Osteoblast (primary cell): ENCODE measurements around the gene CALU. TPM values are rescaled to one million over a fixed set of nuclear protein-coding genes. Genes with fewer than 3 reads are reported as not detected.

Source experiments
- DNase-seq: peaks from one replicate; pipeline ENCODE4 v3.0.0; 2011; ENCODE audit warnings: low spot score, mixed read lengths; ENCODE audit not compliant: insufficient read length; ENCODE audit errors: missing footprints
- H2AFZ ChIP-seq: 2 replicates; pipeline ENCODE4 v1.6.0; 2011; ENCODE audit warnings: mild to moderate bottlenecking, low read length
- H3K27ac ChIP-seq: 2 replicates; pipeline ENCODE4 v1.5.1; 2011; ENCODE audit warnings: mild to moderate bottlenecking, low read depth, low read length, moderate library complexity
- H3K27me3 ChIP-seq: 2 replicates; pipeline ENCODE4 v1.6.0; 2012; ENCODE audit warnings: mild to moderate bottlenecking, control low read depth, inconsistent platforms, low read length, moderate library complexity; ENCODE audit not compliant: insufficient read depth
- H3K36me3 ChIP-seq: 2 replicates; pipeline ENCODE4 v1.5.1; 2011; ENCODE audit warnings: mild to moderate bottlenecking, low read length, control low read depth, moderate library complexity; ENCODE audit not compliant: insufficient read depth
- H3K4me1 ChIP-seq: 2 replicates; pipeline ENCODE4 v1.5.1; 2011; ENCODE audit warnings: mild to moderate bottlenecking, low read length, control low read depth, moderate library complexity; ENCODE audit not compliant: insufficient read depth
- H3K4me2 ChIP-seq: 2 replicates; pipeline ENCODE4 v1.6.0; 2011; ENCODE audit warnings: mild to moderate bottlenecking, low read length; ENCODE audit not compliant: insufficient read depth
- H3K4me3 ChIP-seq: fragments of 200-600 bp; sonication (generic); 3 replicates; pipeline ENCODE4 v1.5.1; 2012; ENCODE audit warnings: mild to moderate bottlenecking, low read length, inconsistent platforms; ENCODE audit not compliant: insufficient read depth
- H3K79me2 ChIP-seq: 2 replicates; pipeline ENCODE4 v1.6.0; 2012; ENCODE audit warnings: mild to moderate bottlenecking, low read length, control low read depth, inconsistent platforms; ENCODE audit not compliant: insufficient read depth
- H3K9me3 ChIP-seq: 2 replicates; pipeline ENCODE4 v1.5.1; 2011; ENCODE audit warnings: low read depth, low read length, control low read depth
- H4K20me1 ChIP-seq: 2 replicates; pipeline ENCODE4 v1.6.0; 2012; ENCODE audit warnings: mild to moderate bottlenecking, low read length, control low read depth; ENCODE audit not compliant: insufficient read depth
- CTCF ChIP-seq: IDR thresholded peaks from 2 replicates; pipeline ENCODE4 v1.5.1; 2011; ENCODE audit warnings: mild to moderate bottlenecking, low read depth, low read length, moderate library complexity; ENCODE audit errors: extremely low read depth
- total RNA-seq: library from RNA; depleted of rRNA; stranded (reverse); fragments of >200 nt; gene quantifications from 2 replicates; pipeline ENCODE4 v1.2.3, GENCODE V29; 2012

CALU gene
- total RNA-seq = 673 and 708 TPM in 2 replicates

DNA sequence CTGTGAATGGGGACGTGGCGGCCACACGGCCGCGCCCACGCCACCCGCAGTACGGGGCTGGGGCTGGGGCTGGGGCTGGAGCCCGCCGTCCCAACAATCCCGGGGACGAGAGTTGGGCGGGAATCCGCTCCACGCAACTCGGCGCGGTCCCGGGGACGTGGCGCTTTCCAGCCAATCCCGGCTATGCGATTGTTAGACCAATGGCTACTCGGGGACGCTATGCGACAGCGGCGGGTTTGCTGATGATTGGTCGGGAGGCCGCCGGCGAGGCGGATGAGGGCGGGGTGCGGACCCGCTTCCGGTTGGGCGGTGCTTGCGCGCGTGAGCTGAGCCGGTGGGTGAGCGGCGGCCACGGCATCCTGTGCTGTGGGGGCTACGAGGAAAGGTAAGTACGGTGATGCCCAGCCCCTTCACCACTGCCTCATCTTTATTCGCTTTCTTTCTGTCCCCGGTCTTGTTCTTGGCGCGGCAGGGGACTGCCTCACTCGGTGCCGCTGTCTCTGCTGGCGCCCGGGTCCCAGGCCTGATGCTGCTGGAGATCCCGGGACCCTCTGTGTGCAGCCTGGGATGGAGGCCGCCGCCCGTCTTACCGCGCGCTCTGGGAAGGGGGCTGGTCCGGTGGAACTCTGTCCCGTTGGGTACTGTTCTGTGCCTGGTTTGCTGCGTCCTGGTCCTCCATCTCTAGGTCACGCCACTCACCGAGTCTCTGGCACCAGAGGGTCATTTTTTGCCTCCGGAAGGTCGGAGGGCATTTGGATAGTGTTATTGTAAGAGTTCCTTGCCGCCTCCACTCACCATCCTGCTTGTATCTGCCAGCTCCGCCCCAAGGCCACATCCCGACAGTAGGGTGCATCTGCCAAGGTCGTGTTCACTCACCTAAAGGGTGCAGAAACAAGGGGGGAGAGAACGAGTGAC, at the start of gene CALU:
CALU (plus strand) TSS at position 312 of the 915 bp plus-strand sequence. CDS start 9,225 bp downstream, outside the sequence.
- Histone ChIP-seq H3K4me1 (peaks cover 45% of the 10 kb centered on the region), H4K20me1 (peaks cover 40% of the 10 kb centered on the region), H3K27ac (peak within 1 kb of the TSS; percentile 99), H3K79me2 (peaks cover 51% of the 10 kb centered on the region), H3K27me3 (no peaks in the 10 kb centered on the region), H3K36me3 (peaks cover 10% of the 10 kb centered on the region), H3K9me3 (no peaks in the 10 kb centered on the region), H3K4me3 (peak within 1 kb of the TSS; percentile 95), H2AFZ (peak within 1 kb of the TSS; percentile 80), H3K4me2 (peak within 1 kb of the TSS; percentile 88)
- TF ChIP-seq CTCF = no peak
- DNase-seq = peak; percentile 98

DNA sequence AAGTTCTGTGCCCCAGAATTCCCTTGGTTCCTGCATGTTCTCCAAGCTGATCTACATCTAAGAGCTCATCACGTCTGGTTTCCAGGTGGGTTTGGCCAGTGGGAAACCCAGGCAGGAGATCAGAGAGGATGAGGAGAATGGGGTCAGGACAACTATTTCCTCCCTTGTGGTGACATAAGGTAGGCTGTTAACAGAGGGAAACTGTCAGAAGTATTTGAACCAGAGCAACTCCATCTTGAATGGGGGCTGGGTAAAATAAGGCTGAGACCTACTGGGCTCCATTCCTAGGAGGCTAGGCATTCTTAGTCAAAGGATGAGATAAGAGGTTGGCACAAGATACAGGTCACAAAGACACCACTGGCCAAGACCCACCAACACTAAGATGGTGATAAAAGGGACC, 47.9 kb upstream of the CALU start:
- Histone ChIP-seq H2AFZ (no peak overlapping the region), H3K4me1 (no peaks in the 10 kb centered on the region), H4K20me1 (peaks cover 3% of the 10 kb centered on the region), H3K36me3 (no peaks in the 10 kb centered on the region), H3K27ac (no peak overlapping the region), H3K27me3 (peaks cover 2% of the 10 kb centered on the region), H3K4me2 (no peak overlapping the region), H3K4me3 (no peak overlapping the region), H3K9me3 (no peaks in the 10 kb centered on the region), H3K79me2 (no peaks in the 10 kb centered on the region)
- DNase-seq = no peak
- no peak for TF ChIP-seq CTCF

- no peak for TF ChIP-seq CTCF
- no peak for DNase-seq
- H3K27ac ChIP-seq = no peak overlapping the region
- H3K4me3 ChIP-seq = no peak overlapping the region
- no peak overlapping the region for H2AFZ ChIP-seq
- H3K79me2 ChIP-seq = no peaks in the 10 kb centered on the region
- peaks cover 3% of the 10 kb centered on the region for H4K20me1 ChIP-seq
- H3K36me3 ChIP-seq = no peaks in the 10 kb centered on the region
- no peak overlapping the region for H3K4me2 ChIP-seq
- no peaks in the 10 kb centered on the region for H3K4me1 ChIP-seq
- H3K9me3 ChIP-seq = no peaks in the 10 kb centered on the region
- peaks cover 17% of the 10 kb centered on the region for H3K27me3 ChIP-seq
These were observed 46.4 kb upstream of the CALU start for GRCh38 chr7:128692623-128693270.

DNA sequence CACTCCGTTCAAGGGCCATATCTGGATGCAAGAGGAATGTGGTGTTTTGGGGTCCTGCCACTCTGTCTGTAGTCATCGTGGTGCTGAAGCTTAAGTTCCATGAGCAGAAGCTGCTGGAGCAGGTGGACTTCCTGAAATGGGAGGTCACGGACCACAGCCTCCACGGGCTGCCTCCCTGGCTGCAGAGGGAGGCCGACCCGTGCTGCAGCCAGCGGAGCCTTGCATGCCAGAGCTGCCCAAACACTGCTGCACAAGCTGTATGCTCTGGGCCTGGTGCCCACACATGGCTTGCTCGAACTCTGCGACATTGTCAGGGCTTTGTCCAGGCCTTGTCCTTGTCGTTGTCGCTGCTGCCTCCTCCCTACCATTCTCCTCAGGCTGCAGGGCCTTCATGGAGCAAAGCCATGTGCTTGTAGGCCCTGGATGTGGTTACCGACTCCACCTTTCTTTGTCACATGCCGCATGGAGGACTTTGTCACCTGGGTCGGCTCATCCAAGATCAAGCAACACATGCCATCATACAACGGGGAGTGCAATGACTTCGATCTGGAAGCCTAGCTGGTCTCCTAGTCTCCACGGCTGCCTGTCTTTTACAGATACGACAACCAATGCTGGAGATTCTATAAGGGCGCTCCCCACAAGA, 45.7 kb upstream of the CALU start:
- no peak overlapping the region for H3K4me3 ChIP-seq
- H3K36me3 ChIP-seq = no peaks in the 10 kb centered on the region
- no peaks in the 10 kb centered on the region for H3K79me2 ChIP-seq
- DNase-seq = no peak
- peaks cover 3% of the 10 kb centered on the region for H4K20me1 ChIP-seq
- no peak for TF ChIP-seq CTCF
- no peak overlapping the region for H3K27ac ChIP-seq
- H3K4me1 ChIP-seq = no peaks in the 10 kb centered on the region
- H3K9me3 ChIP-seq = no peaks in the 10 kb centered on the region
- no peak overlapping the region for H2AFZ ChIP-seq
- H3K4me2 ChIP-seq = no peak overlapping the region
- peaks cover 24% of the 10 kb centered on the region for H3K27me3 ChIP-seq
